SK-N-SH treated with all-trans-retinoic acid at 6 μM for 48 hours (cell line): ENCODE measurements around the gene ORAI2.

ENCODE experiments used
- CSDC2 ChIP-seq: fragments of 250-450 bp; sonication (Bioruptor Pico); IDR thresholded peaks from 2 replicates; pipeline ENCODE4 v1.5.0; 2020; ENCODE audit warnings: mild to moderate bottlenecking, moderate library complexity
- CSRNP3 ChIP-seq: fragments of 250-450 bp; sonication (Bioruptor Pico); IDR thresholded peaks from 2 replicates; pipeline ENCODE4 v1.5.1; 2021; ENCODE audit warnings: mild to moderate bottlenecking, moderate library complexity
- ESRRG ChIP-seq: fragments of 250-450 bp; sonication (Bioruptor Pico); IDR thresholded peaks from 2 replicates; pipeline ENCODE4 v1.6.1; 2021; ENCODE audit warnings: mild to moderate bottlenecking
- GLIS3 ChIP-seq: fragments of 250-450 bp; sonication (Bioruptor Pico); IDR thresholded peaks from 2 replicates; pipeline ENCODE4 v1.5.0; 2020; ENCODE audit warnings: mild to moderate bottlenecking, moderate library complexity
- ZFP30 ChIP-seq: fragments of 450-650 bp; formaldehyde crosslinking; IDR thresholded peaks from 2 replicates; pipeline ENCODE4 v1.5.0; 2022; ENCODE audit warnings: mild to moderate bottlenecking, moderate library complexity
- ZNF565 ChIP-seq: fragments of 450-650 bp; formaldehyde crosslinking; conservative IDR thresholded peaks from 2 replicates; pipeline ENCODE4 v1.5.0; 2020; ENCODE audit warnings: low read depth, mild to moderate bottlenecking, moderate library complexity
- ZNF8 ChIP-seq: fragments of 450-650 bp; formaldehyde crosslinking; IDR thresholded peaks from 2 replicates; pipeline ENCODE4 v1.5.0; 2020; ENCODE audit warnings: mild to moderate bottlenecking, moderate library complexity

GRCh38 chr7:102444961-102445673, 11.7 kb downstream of the ORAI2 start:
- TF ChIP-seq ESRRG (no peak), ZNF565 (CRISPR knock-in tag) (no peak), CSDC2 (CRISPR knock-in tag) (no peak), ZNF8 (CRISPR knock-in tag) (no peak), ZFP30 (no peak), GLIS3 (CRISPR knock-in tag) (no peak), CSRNP3 (no peak)
